Mesenchymal stem cell (in vitro differentiated cells and primary cell): ENCODE measurements around the gene PHF23.
"Not testable (repeated sequence)": the region's sequence is repeated elsewhere in the genome, so short reads cannot be mapped to it uniquely, and the experiment has no call there.

ENCODE experiments used
- DNase-seq: peaks from one replicate; pipeline ENCODE4 v3.0.0-alpha.2; 2013
- H2AFZ ChIP-seq: one replicate; pipeline ENCODE4 v1.6.1; 2013; ENCODE audit warnings: low read depth, mild to moderate bottlenecking, control low read depth, inconsistent platforms, low read length, moderate library complexity
- H2AK5ac ChIP-seq: 2 replicates; pipeline ENCODE4 v1.6.1; 2013; ENCODE audit warnings: low read length, moderate library complexity, mild to moderate bottlenecking, inconsistent platforms; ENCODE audit not compliant: severe bottlenecking
- H2BK120ac ChIP-seq: one replicate; pipeline ENCODE4 v1.6.1; 2013; ENCODE audit warnings: low read depth, mild to moderate bottlenecking, inconsistent platforms, low read length, moderate library complexity
- H2BK12ac ChIP-seq, 2 experiments: one replicate each; pipeline ENCODE4 v1.6.1; 2013; ENCODE audit warnings: inconsistent platforms in 2 of 2, low read length in 2 of 2, mild to moderate bottlenecking in 2 of 2, moderate library complexity in 2 of 2, control low read depth in 1 of 2
- H2BK15ac ChIP-seq: one replicate; pipeline ENCODE4 v1.6.1; 2013; ENCODE audit warnings: mild to moderate bottlenecking, low read depth, inconsistent platforms; ENCODE audit not compliant: poor library complexity, severe bottlenecking
- H2BK5ac ChIP-seq: 2 replicates; pipeline ENCODE4 v1.6.1; 2013; ENCODE audit warnings: low read depth, mild to moderate bottlenecking, low read length, control low read depth, inconsistent platforms; ENCODE audit not compliant: poor library complexity, severe bottlenecking
- H3K14ac ChIP-seq, 2 experiments: one replicate each; pipeline ENCODE4 v1.6.1; 2013; ENCODE audit warnings: inconsistent platforms in 2 of 2, low read length in 2 of 2, control low read depth in 1 of 2, mild to moderate bottlenecking in 1 of 2, moderate library complexity in 1 of 2
- H3K18ac ChIP-seq, 2 experiments: one replicate each; pipeline ENCODE4 v1.6.1; 2013; ENCODE audit warnings: inconsistent platforms in 2 of 2, low read length in 2 of 2, control low read depth in 1 of 2, low read depth in 1 of 2, mild to moderate bottlenecking in 1 of 2
- H3K23ac ChIP-seq, 2 experiments: one replicate each; pipeline ENCODE4 v1.6.1; 2013; ENCODE audit warnings: inconsistent platforms in 2 of 2, low read length in 2 of 2, mild to moderate bottlenecking in 2 of 2, moderate library complexity in 2 of 2, control low read depth in 1 of 2
- H3K27ac ChIP-seq: 2 replicates; pipeline ENCODE4 v1.5.1; 2013; ENCODE audit warnings: mild to moderate bottlenecking, moderate library complexity, low read length, control low read depth, inconsistent platforms; ENCODE audit not compliant: poor library complexity, severe bottlenecking
- H3K27me3 ChIP-seq, 2 experiments: 2 replicates each; pipeline versions ENCODE4 v1.6.1 to v1.7.0; 2013; ENCODE audit warnings: low read length in 2 of 2, mild to moderate bottlenecking in 2 of 2, moderate library complexity in 2 of 2, control low read depth in 1 of 2, inconsistent platforms in 1 of 2; ENCODE audit not compliant: control insufficient read depth in 1 of 2, insufficient read depth in 1 of 2
- H3K36me3 ChIP-seq, 2 experiments: 2 replicates each; pipeline versions ENCODE4 v1.6.1 to v1.7.0; 2013; ENCODE audit warnings: low read length in 2 of 2, control low read depth in 1 of 2, inconsistent platforms in 1 of 2, low read depth in 1 of 2, mild to moderate bottlenecking in 1 of 2; ENCODE audit not compliant: insufficient read depth in 2 of 2, control insufficient read depth in 1 of 2
- H3K4ac ChIP-seq, 2 experiments: one replicate each; pipeline ENCODE4 v1.6.1; 2013; ENCODE audit warnings: inconsistent platforms in 2 of 2, low read length in 2 of 2, mild to moderate bottlenecking in 2 of 2, moderate library complexity in 2 of 2, control low read depth in 1 of 2, low read depth in 1 of 2
- H3K4me1 ChIP-seq: 2 replicates; pipeline ENCODE4 v1.6.1; 2013; ENCODE audit warnings: low read depth, low read length, control low read depth; ENCODE audit not compliant: control insufficient read depth, insufficient read depth
- H3K4me2 ChIP-seq: 2 replicates; pipeline ENCODE4 v1.6.1; 2013; ENCODE audit warnings: low read length, mild to moderate bottlenecking, inconsistent platforms; ENCODE audit not compliant: poor library complexity, severe bottlenecking
- H3K4me3 ChIP-seq, 2 experiments: 2 replicates each; pipeline versions ENCODE4 v1.5.1 to v1.7.0; 2013; ENCODE audit warnings: low read length in 2 of 2, mild to moderate bottlenecking in 2 of 2, control low read depth in 1 of 2, low read depth in 1 of 2; ENCODE audit not compliant: insufficient read depth in 1 of 2
- H3K79me1 ChIP-seq: replicated peaks from 2 replicates; pipeline ENCODE4 v1.6.1; 2013; ENCODE audit warnings: mild to moderate bottlenecking, control low read depth, low read length, inconsistent platforms; ENCODE audit not compliant: poor library complexity, severe bottlenecking
- H3K9ac ChIP-seq: 2 replicates; pipeline ENCODE4 v1.7.0; 2013; ENCODE audit warnings: mild to moderate bottlenecking, low read length, moderate library complexity
- H3K9me3 ChIP-seq: 2 replicates; pipeline ENCODE4 v1.7.0; 2013; ENCODE audit warnings: mild to moderate bottlenecking, low read length; ENCODE audit not compliant: control insufficient read depth
- H4K8ac ChIP-seq: one replicate; pipeline ENCODE4 v1.6.1; 2013; ENCODE audit warnings: inconsistent platforms, mild to moderate bottlenecking, low read length, moderate library complexity
- H4K91ac ChIP-seq: one replicate; pipeline ENCODE4 v1.6.1; 2013; ENCODE audit warnings: mild to moderate bottlenecking, low read length, inconsistent platforms
- WGBS: methylation state at CpG from one replicate; pipeline ENCODE4 v1.1.7; 2013; ENCODE audit warnings: mixed read lengths; 5-methylcytosine and 5-hydroxymethylcytosine counted together

PHF23 gene

GRCh38 chr17:7248796-7249195 is 9.5 kb upstream of the PHF23 start:
- H2AFZ ChIP-seq, result no peak overlapping the region
- H2BK12ac ChIP-seq, result no peak overlapping the region
- H3K27me3 ChIP-seq, result no peaks in the 10 kb centered on the region
- no peak overlapping the region for H2AK5ac ChIP-seq
- peaks cover 16% of the 10 kb centered on the region for H3K4me1 ChIP-seq
- no peak overlapping the region for H2BK15ac ChIP-seq
- WGBS, result 90% methylated on average over 4 of the region's 4 CpGs
- no peak overlapping the region for H3K18ac ChIP-seq
- no peak overlapping the region for H4K91ac ChIP-seq
- no peak overlapping the region for H3K4me2 ChIP-seq
- no peak for DNase-seq
- H3K4ac ChIP-seq, result no peak overlapping the region
- H3K79me1 ChIP-seq, result peaks cover 11% of the 10 kb centered on the region
- H3K27ac ChIP-seq, result no peak overlapping the region
- H3K14ac ChIP-seq, result no peak overlapping the region
- H4K8ac ChIP-seq, result peak overlapping the region; percentile 40
- no peak overlapping the region for H3K4me3 ChIP-seq
- peak overlapping the region; percentile 43 for H3K9ac ChIP-seq
- no peak overlapping the region for H2BK120ac ChIP-seq
- peaks cover 22 to 29% of the 10 kb centered on the region in 2 experiments for H3K36me3 ChIP-seq
- no peak overlapping the region for H2BK5ac ChIP-seq
- H3K9me3 ChIP-seq, result no peaks in the 10 kb centered on the region
- H3K23ac ChIP-seq, result peak overlapping the region in 1 of 2 experiments; percentile 41

DNA sequence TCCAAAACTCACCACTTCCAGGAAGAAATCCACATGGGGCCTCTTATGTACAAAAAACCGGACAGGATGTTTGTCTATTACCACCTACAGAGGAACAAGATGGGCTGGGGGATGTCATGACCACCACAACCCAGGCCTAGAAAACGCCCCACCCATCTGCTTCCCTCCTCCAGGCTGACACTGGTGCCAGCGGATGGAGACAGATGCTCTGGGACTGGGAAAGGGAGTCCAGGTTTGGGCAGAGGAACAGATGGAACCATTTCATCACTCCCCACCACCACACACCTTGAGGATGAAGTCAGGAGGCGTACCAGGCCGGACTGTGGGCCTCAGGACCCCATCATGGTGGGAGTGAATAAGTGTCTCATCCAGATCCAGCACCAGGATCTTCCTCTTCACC is 7.5 kb upstream of the PHF23 start:
- H3K36me3 ChIP-seq, result peaks cover 23 to 30% of the 10 kb centered on the region in 2 experiments
- no peak overlapping the region for H3K4me2 ChIP-seq
- H3K4me3 ChIP-seq, result no peak overlapping the region
- H3K23ac ChIP-seq, result no peak overlapping the region
- H3K4ac ChIP-seq, result no peak overlapping the region
- peaks cover 19% of the 10 kb centered on the region for H3K4me1 ChIP-seq
- no peak overlapping the region for H3K27ac ChIP-seq
- no peak overlapping the region for H2BK120ac ChIP-seq
- H2BK12ac ChIP-seq, result no peak overlapping the region
- H2BK5ac ChIP-seq, result no peak overlapping the region
- peaks cover 13% of the 10 kb centered on the region for H3K79me1 ChIP-seq
- DNase-seq, result no peak
- peak overlapping the region; percentile 12 for H3K9ac ChIP-seq
- WGBS, result 96% methylated on average over 3 of the region's 5 CpGs
- H2AK5ac ChIP-seq, result no peak overlapping the region
- no peak overlapping the region for H2BK15ac ChIP-seq
- H2AFZ ChIP-seq, result no peak overlapping the region
- no peak overlapping the region for H3K18ac ChIP-seq
- no peak overlapping the region for H3K14ac ChIP-seq
- H3K27me3 ChIP-seq, result no peaks in the 10 kb centered on the region
- H4K91ac ChIP-seq, result no peak overlapping the region
- no peak overlapping the region for H4K8ac ChIP-seq
- no peaks in the 10 kb centered on the region for H3K9me3 ChIP-seq

DNA sequence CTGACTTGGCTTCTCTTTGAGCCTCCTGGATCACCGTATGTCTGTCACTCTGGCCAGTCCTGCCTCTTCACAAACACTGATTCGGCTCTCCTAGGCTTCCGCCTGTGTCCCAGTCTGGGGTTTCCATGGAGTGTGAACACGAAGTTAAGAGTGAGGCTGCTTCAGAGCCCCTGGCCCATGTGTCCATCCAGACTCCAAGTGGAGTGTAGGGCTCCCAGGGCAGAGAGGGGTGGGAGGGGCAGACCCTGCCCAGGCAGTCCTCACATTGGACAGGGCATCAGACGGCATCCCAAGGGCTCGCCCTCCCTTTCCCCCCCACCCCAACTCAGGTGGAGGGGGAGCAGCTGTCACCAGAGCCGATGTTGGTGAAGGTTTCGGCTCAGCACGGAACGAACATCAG is 4.6 kb upstream of the PHF23 start:
- Histone ChIP-seq H3K4me3 (peak overlapping the region in 1 of 2 experiments; percentile 89), H3K4me1 (peaks cover 16% of the 10 kb centered on the region), H3K9ac (peak overlapping the region; percentile 97), H3K79me1 (peaks cover 14% of the 10 kb centered on the region), H3K36me3 (peaks cover 32 to 47% of the 10 kb centered on the region in 2 experiments), H4K8ac (peak overlapping the region; percentile 51)
- not testable (repeated sequence) for DNase-seq, H3K9me3 ChIP-seq, H3K27me3 ChIP-seq, H3K18ac ChIP-seq, H3K23ac ChIP-seq, H2BK15ac ChIP-seq, H4K91ac ChIP-seq, H3K27ac ChIP-seq, H2BK12ac ChIP-seq, H2BK5ac ChIP-seq, H3K4ac ChIP-seq, H3K14ac ChIP-seq, H2BK120ac ChIP-seq, H2AFZ ChIP-seq, H2AK5ac ChIP-seq, H3K4me2 ChIP-seq
- WGBS, result 88% methylated on average over 10 of the region's 10 CpGs

- peaks cover 32 to 47% of the 10 kb centered on the region in 2 experiments for H3K36me3 ChIP-seq
- 69% methylated on average over 2 of the region's 2 CpGs for WGBS
- H3K9me3 ChIP-seq, result no peaks in the 10 kb centered on the region
- no peak overlapping the region for H2BK5ac ChIP-seq
- peak overlapping the region; percentile 47 for H3K27ac ChIP-seq
- no peak overlapping the region for H4K91ac ChIP-seq
- H3K79me1 ChIP-seq, result peaks cover 14% of the 10 kb centered on the region
- H2BK120ac ChIP-seq, result peak overlapping the region; percentile 12
- H3K4ac ChIP-seq, result peak overlapping the region; percentile 36 to 96
- no peak overlapping the region for H2BK15ac ChIP-seq
- no peaks in the 10 kb centered on the region for H3K27me3 ChIP-seq
- peak overlapping the region; percentile 20 to 45 for H2BK12ac ChIP-seq
- peak overlapping the region; percentile 41 for H4K8ac ChIP-seq
- peak overlapping the region; percentile 91 for H3K4me2 ChIP-seq
- H3K23ac ChIP-seq, result peak overlapping the region in 1 of 2 experiments; percentile 84
- H3K14ac ChIP-seq, result peak overlapping the region in 1 of 2 experiments; percentile 80
- DNase-seq, result no peak
- H2AFZ ChIP-seq, result no peak overlapping the region
- peak overlapping the region in 1 of 2 experiments; percentile 90 for H3K18ac ChIP-seq
- peak overlapping the region; percentile 97 for H3K9ac ChIP-seq
- H3K4me3 ChIP-seq, result peak overlapping the region; percentile 89 to 98
- H2AK5ac ChIP-seq, result peak overlapping the region; percentile 31
- peaks cover 15% of the 10 kb centered on the region for H3K4me1 ChIP-seq
These were observed 4.1 kb upstream of the PHF23 start for GRCh38 chr17:7243453-7243729.
